ENCODE measurements around the gene PARK7.

Gene PARK7

DNA sequence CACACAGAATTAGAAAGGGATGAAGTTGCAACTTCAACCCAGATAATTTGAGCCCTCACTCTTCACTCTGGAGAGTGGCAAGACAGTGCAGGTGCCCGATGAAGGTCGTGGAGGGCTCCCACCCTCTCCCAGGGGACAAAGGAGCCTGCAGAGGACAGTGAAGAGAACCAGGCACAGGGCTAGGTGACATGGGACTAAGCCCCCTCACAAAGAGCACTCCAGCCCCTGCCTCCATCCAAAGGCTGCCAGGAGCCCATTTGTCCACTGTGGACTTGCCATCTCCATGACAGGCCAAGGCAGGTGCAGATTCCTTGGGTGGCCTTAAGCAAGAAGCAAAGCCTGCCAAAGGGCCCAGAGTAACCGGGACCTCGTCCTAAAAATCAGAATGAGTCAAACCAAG lies 49.5 kb downstream of the PARK7 start:
- no peak for DNase-seq

GRCh38 chr1:8011923-8012858 lies 50.7 kb downstream of the PARK7 start:
- DNase-seq, result no peak

- no peak for DNase-seq
Measured at GRCh38 chr1:8012955-8013354, 51.4 kb downstream of the PARK7 start.

GRCh38 chr1:8013399-8013798 lies 51.9 kb downstream of the PARK7 start:
- DNase-seq, result no peak

- DNase-seq, result no peak
Measured at GRCh38 chr1:8013800-8014199, 52.3 kb downstream of the PARK7 start.

GRCh38 chr1:8014381-8014988 lies 53.0 kb downstream of the PARK7 start:
- DNase-seq, result no peak

GRCh38 chr1:8015036-8015808 lies 53.7 kb downstream of the PARK7 start:
- DNase-seq, result no peak

DNA sequence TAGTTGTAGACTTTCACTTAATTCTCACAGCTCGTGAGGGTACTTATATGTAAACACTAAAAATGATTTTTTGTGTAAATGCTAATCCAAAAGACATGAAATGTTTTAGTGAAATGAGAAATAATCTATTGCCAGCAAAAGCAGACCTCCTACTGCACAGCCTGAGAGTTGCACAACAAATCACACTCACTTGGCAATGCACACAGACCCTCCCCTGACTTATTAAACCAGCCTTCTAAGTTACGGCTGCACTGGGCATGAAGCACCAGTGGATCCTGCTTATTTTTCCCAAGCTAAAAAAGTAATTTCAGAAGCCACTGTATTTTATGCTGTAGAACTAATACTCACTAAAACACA lies 54.3 kb downstream of the PARK7 start:
- DNase-seq, result no peak

DNA sequence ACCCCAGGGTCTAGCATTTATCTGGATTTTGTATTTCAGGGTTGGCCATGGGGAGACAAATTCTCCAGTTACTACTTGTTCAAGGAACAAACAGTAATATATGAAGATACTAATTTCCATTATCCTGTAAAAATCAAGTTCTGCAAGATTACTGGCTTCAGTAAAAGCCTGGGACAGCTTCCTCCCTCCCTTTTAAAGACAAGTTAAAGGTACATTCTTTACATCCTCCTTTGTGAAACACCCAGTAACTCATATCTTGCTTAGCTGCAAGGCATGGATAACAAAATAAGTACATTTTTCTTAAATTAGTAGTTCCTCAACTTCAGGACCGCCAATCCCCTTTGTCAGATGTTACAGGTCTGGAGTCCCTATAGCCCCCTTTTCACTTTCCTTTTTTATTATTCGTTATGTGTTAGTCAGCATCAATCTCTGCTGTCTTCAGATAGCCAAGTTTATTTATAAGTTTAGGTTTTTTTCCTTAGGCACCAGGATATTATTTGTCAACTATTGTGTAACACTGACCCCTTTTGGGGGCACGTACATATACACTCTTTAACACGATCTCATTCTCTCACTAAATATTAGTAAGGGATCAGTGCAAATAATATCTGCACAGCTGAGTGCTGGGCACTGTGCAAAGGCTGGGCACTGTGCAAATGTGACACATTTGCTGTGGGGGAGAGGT lies 54.8 kb downstream of the PARK7 start:
- DNase-seq, result no peak

DNA sequence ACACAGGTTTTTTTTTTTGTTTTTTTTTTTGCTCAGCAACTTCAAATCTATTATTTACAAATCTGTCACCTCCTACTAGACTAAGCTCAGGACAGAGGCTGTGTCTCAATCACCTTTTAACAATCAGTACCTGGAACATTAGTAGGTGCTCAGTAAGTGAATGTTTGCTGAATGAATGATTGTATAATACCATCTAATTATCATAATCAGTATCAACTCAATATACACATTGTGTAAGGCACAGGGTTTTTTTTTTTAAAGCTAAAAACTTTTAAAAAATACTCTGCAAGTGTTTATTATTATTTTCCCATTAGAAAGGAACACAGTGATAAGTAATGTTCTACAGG lies 55.4 kb downstream of the PARK7 start:
- DNase-seq, result no peak

DNA sequence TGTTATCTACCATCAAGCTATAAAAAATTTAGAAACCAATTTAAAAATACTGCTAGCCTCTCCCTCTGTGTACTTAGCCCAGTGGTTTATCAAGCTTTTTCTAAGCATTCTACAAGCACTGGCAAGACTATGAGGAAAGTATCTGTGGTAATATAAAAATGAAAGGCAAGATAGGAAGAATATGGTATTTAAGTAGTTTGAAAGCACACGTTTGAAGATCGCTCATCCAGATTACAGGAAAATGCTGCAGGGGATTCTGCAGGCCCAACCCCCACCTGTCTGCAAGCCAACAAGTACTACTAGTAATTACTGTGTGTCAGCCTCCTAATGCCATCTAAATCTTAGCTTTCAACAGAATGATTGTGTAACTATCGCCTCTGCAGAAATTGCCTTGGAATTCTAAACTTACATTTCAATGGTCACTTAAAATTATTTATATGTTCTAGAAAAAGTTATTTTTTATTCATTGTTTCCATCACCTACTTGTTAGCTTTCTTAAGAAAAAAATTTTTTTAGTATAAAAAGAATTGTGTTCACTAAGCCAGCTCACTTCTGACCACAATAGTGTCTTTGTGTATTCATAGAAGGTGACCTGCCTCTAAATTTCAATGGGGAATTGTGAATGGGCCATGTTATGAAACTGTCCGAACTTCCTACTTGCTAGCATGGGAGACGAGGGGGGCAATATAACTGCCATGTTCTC lies 56.1 kb downstream of the PARK7 start:
- DNase-seq, result no peak

DNA sequence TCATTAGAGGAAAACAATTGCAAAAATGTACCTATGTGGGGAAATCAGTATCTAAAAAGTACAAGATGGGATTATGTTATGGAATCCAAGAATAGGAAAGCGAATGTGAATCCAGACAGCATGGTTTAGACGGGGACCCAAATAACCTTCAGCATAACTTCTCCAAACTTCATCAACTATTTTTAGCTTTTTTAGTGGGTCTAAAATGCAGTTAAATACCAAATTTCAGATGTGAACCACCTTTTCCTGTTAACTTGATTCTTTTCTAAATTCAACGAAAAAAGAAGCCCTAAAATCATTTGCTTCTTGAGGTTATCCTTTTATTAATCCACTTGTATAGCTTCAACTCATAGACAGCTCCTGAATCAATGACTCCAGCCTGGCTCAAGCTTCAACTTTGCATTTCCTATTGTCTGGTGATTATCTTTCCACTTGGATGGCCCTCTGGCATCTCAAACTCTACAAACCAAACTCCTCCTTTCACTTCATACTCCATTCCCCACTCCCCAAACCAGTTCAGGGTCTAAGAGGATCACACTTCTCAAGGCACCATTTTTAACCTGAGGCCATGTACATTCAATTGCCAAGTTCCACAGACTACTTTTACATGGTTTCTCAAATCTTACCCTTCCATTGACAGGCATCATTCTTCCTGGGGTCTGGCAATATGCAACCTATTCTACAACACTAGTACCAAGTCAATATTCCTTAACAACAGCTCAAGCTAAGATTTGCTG lies 57.1 kb downstream of the PARK7 start:
- no peak for DNase-seq

DNA sequence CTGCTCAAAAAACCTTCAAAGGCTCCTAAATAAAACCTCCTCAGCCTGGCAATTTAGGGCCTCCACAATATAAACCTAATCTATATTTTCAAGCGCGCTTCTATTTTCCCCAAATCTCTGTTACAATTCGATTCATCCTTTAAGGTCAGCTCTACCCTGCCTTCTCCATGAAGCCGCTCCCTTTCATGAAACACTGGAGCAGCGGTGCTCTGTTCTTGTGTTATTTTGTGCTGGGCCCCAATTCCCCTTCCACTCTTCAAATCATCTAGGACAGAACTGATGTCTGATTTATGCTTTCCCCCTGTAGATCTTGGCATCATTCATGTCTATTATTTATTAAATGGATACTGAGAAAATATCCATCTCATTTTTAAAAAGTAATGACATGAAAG lies 57.7 kb downstream of the PARK7 start:
- DNase-seq, result no peak

DNA sequence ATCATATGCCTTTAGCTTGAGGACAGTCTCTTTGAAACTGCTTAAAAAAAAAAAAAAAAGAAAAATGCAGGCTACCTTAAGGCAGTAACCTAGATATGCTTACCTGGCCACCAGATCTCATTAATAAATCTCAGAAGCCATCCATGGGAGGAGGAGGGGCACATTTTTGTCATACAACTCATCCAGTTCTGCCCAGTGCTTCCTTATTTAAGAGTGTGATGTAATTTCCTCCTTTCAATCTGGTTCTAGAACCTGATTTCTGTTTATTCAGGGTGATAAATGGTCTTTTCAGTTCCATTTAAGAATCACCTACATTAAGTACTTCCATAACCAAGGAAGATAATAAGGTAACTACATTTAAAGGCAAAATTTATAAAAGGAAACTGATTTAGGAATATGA lies 58.5 kb downstream of the PARK7 start:
- DNase-seq, result no peak

GRCh38 chr1:8021676-8022266 lies 60.3 kb downstream of the PARK7 start:
- DNase-seq, result no peak

DNA sequence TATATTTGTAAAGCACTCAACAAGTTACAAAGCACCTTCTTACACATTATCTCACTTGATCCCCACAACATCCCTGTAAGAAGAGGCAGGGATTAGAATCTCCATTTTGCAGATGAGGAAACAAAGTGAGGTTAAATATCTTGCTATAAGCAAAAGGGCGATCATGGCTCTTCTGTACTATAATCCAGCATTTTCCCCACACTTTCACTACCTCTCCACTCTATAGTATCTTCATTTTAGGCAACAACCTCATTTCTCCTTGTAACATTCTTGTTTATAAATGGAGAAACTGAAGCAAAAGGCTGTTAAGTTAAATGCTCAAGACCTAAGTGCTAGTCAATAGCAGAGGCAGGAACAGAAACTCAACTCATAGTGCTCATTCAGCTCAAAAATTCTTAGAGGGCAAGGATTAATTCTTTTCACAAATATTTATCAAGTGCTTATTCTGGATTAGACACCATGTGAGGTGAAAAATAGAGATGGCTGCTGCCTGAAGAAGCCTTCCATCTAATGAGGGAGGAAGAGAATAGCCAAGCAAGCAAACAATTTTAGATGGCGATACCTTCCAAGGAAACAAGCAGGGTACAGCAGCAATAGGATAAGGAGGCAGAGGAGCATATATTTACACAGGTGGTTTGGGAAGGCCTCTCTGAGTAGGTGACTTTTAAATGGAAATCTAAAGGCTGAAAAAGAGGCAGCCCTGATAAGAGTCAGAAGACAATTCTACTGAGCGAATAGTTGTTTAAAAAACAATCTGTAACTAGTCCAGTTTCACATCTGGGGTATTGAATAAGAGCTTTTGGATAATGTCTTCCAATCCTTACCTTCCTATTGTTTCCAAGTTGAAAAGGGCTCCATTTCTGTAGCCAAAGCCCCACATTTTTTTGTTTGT lies 61.1 kb downstream of the PARK7 start:
- DNase-seq, result no peak

GRCh38 chr1:8023287-8023994 lies 61.9 kb downstream of the PARK7 start:
- no peak for DNase-seq

GRCh38 chr1:8023995-8024313 lies 62.4 kb downstream of the PARK7 start:
- no peak for DNase-seq

DNA sequence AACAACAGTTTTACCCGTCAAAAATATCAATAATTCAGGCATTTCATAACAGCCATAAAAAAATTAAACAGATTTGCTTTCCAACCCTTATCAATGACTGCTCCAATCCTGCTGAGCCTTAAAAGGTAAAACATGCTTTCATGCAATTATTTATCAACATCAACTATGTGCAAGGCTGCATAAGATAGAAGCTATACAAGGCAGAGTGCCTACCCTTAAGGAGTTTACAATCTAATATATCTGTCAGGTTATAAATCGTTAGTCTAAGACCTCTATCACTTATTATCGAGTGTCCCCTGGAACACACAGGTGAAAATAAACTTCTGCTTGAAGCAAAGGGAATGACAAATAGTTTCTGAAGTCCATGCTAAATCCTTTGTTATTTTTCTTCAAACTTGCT lies 62.8 kb downstream of the PARK7 start:
- DNase-seq, result no peak

DNA sequence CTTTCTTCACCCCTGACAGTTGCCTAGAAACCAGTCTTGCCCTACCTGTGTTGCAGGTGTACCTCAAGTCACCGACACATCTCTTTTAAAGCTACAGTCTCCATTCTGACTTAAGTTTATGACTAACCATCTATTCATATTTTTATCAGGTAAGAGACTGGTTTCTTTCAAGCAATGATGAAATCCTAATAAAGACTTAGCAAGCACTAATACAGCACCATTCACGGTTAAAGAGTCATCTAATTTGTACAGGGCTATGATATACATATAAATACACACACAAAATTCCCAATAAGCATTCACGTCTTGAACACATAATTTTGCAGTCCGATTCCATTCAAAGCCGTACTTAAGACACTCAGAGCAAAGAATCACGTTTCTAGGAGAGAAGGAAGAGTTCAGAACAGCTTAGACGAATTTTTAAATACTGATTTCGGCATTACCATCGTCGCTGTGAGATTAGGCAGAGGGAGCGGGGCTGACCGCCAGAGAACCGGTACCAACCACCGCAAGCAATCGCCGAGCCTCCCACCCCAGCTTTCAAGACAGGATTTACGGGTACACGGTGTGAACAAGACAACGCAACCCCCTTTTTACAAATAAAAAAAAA lies 63.7 kb downstream of the PARK7 start:
- no peak for DNase-seq
